ENCODE measurements around the gene NEMF.
"Not testable (repeated sequence)": the region's sequence is repeated elsewhere in the genome, so short reads cannot be mapped to it uniquely, and the experiment has no call there.

GRCh38 chr14:49816118-49816517 is 36.5 kb downstream of the NEMF start:
- TF ChIP-seq POLR2A (IDR thresholded peaks at IDR 0.05; ENCODE audit: low read length); GATA1 (IDR thresholded peaks at IDR 0.05; ENCODE audit: low read depth, low read length): not testable (repeated sequence)

Data from erythroblast (primary cell).